ENCODE data around the gene MAEL. TPM values are rescaled to one million over a fixed set of nuclear protein-coding genes. Genes with fewer than 3 reads are reported as not detected.

MAEL gene
- total and polyA plus RNA-seq, 2 experiments from 2014 or later: 0.76 to 0.95 TPM

DNA sequence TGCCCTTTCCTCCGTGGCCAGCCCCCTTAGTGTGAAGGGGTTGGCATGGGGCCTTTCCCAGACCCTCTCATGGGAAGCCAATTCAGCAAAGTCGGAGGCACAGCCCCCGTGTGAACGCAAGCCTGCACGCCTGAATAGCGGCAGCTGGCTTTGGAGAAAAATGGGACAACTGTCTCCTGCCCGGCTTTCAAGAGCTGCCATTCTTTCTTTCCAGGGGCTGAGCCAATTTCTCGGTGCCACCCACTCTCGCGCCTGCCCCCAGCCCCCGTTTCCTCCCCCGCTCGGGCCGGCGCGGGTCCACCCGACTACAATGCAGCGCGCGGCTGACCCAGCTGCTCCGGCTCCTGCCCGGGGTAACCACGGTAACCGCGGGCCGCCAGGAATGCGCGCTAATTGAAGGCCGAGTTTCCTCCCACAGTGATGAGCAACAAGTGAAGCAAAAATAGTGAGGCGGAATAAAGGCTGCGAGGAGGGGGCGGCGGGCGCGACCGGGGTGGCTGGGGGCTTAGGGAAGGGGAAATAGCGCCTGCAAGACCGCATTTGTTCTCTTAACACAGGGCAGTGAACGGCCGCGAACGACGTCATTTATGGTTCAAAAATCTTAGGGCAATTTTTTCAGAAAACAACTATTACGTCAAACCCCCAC lies 41.6 kb upstream of the MAEL start (continued):
- TF ChIP-seq ZNF462 (CRISPR knock-in tag; IDR thresholded peaks at IDR 0.05): no peak
- TF ChIP-seq EZH2 (IDR thresholded peaks at IDR 0.05; ENCODE audit: low read depth, unreplicated experiment): peak; percentile 45

DNA sequence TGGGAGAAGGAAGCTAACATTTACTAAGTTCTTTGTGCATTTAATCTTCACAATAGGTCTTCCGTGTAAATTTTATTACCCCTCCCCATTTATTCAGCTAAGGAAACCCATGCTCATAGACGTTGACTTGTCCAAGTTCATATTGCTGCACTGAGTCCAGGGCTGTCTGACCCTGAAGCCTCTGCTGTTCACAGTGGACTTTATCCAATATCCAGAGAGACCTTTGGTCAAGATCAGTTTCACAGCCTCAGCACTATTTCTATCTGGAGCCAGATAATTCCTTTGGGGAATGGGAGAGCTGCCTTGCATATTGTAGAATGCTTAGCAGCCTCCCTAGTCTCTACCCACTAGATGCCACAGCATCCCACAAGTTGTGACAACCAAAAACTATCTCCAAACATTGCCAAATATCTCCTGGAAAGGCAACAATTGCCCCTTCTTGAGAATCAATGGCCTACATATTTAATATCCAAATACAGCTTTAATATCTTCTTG lies 40.2 kb upstream of the MAEL start:
- Histone ChIP-seq H2AFZ (no peak overlapping the region), H3K4me2 (no peak overlapping the region), H4K20me1 (replicated peaks; ENCODE audit: insufficient read depth) (no peaks in the 10 kb centered on the region), H3K79me2 (replicated peaks; ENCODE audit: insufficient read depth) (no peaks in the 10 kb centered on the region), H3K27me3 (ENCODE audit: insufficient read depth) (peaks cover 42% of the 10 kb centered on the region), H3K4me3 (no peak overlapping the region), H3K4me1 (ENCODE audit: insufficient read depth) (peaks cover 33% of the 10 kb centered on the region), H3K27ac (ENCODE audit: low read depth) (no peak overlapping the region), H3K9me2 (ENCODE audit: insufficient read depth) (peaks cover 9% of the 10 kb centered on the region), H3F3A (replicated peaks; ENCODE audit: low read depth) (no peaks in the 10 kb centered on the region), H3K36me3 (ENCODE audit: insufficient read depth) (no peaks in the 10 kb centered on the region)
- peaks cover 24% of the 10 kb centered on the region for H3K27me3 Mint-ChIP-seq (ENCODE audit: insufficient read depth, low read depth, poor library complexity)
- no peaks in the 10 kb centered on the region for H3K9me3 Mint-ChIP-seq
- ATAC-seq: no peak
- H3K4me3 Mint-ChIP-seq: no peak overlapping the region
- peaks cover 42% of the 10 kb centered on the region for H3K4me1 Mint-ChIP-seq
- DNase-seq (ENCODE audit: low spot score): no peak
- no peaks in the 10 kb centered on the region for H3K36me3 Mint-ChIP-seq (ENCODE audit: low read depth)
- no peak overlapping the region for H3K27ac Mint-ChIP-seq
- TF ChIP-seq ZNF114 (CRISPR knock-in tag; IDR thresholded peaks at IDR 0.05) (no peak), EZH2phosphoT487 (IDR thresholded peaks at IDR 0.05; ENCODE audit: unreplicated experiment) (no peak), NANOG (IDR thresholded peaks at IDR 0.05; ENCODE audit: borderline replicate concordance) (no peak), JUNB (IDR thresholded peaks at IDR 0.05; ENCODE audit: unreplicated experiment) (no peak), ZNF462 (CRISPR knock-in tag; IDR thresholded peaks at IDR 0.05) (no peak), CREB1 (CRISPR knock-in tag; IDR thresholded peaks at IDR 0.05; ENCODE audit: low read depth) (no peak), ETS1 (IDR thresholded peaks at IDR 0.05) (no peak)
